Umbilical cord (tissue), 2 donors: ENCODE results near the gene RNF32. TPM values are rescaled to one million over a fixed set of nuclear protein-coding genes. Genes with fewer than 3 reads are reported as not detected.
A peak's percentile ranks its signal among the peaks of the same experiment; 100 is the strongest.
"Not testable (repeated sequence)": the region's sequence is repeated elsewhere in the genome, so short reads cannot be mapped to it uniquely, and the experiment has no call there.

Experiments
- DNase-seq: peaks from one replicate; pipeline ENCODE4 v3.0.0-alpha.2; 2015; ENCODE audit warnings: low spot score
- total RNA-seq: library from RNA; depleted of rRNA; stranded (reverse); fragments of >200 nt; gene quantifications from one replicate; pipeline ENCODE4 v1.2.3, GENCODE V29; 2014; ENCODE audit warnings: low replicate concordance; ENCODE audit not compliant: insufficient read depth

RNF32 gene
- total RNA-seq, 1 donor from 2014 or later = not detected

DNA sequence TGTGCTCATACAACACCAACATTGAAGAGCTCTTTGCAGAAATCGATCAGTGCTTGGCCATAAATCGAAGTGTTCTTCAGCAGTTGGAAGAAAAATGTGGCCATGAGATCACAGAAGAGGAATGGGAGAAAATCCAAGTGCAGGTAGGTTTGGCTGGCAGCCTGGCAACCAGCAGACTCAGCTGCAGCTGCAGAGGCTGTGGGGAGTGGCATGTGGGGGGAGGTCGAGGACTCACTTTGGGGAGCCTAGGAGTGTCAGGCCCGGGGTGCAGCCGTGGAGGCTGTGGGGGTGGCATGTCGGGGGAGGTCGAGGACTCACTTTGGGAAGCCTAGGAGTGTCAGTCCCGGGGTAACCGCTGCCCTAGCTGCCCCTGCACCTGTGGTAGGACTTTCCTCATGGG, 35.1 kb downstream of the RNF32 start:
- DNase-seq = no peak

DNA sequence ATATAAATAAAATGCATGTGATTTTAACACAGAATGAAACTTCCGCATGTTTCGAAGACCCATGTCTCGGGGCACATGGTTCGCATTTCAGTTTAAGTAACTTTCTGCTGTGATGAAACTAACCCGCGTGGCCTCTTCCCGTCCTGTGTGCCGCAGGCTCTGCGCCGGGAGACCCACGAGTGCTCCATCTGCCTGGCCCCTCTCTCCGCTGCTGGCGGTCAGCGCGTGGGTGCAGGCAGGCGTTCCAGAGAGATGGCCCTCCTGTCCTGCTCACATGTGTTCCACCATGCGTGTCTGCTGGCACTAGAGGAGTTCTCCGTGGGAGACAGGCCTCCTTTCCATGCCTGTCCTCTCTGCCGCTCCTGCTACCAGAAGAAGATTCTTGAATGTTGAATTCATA, 35.7 kb downstream of the RNF32 start:
- no peak for DNase-seq

DNA sequence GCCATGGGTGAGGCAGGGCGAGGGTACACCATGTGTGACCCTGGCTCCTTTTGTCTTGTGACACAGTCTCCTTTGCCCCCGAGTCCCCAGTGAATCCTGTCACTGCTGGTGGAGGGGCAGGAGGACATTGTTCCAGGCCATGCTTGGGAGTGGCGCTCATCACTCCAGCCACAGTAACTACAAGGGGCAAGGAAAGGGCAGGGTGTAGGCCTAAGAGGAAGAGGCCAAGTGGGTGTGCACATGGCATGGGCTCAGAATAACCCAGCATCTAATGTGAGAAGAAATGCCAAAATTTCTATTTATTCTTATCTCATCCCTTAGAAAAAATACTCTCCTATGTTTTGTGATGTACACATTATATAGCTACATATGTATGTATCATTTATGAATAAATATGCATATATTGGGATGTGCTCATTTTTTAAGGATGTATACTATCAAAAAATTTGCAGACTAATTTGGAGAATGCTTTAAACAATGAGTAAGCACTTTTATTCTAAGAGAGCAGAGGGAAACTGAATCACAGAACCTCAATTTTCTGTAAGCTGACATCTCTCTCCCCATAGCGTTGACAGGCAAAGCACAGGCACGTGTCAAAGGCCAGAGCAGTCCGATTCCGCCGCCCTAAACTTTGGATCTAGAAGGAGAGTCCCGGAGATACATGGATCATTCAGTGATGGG, 36.9 kb downstream of the RNF32 start:
- no peak for DNase-seq

DNA sequence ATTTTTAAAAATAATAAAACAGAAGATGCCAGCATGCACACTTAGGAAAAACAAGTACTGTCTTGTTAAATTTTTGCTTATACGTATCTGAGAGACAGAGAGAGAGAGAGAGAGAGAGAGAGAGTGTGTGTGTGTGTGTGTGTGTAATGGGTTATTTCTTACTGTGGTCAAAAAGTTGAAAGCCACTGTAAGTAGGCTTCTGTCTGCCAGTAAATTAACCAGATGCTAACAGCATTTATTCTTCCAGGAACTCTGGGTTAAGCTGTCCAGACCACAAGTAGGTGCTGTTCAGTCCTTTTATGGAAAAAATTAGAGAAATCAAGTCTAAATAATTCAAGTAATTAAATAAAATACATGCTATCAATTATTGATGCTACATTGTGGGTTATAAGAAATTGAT, 39.7 kb downstream of the RNF32 start:
- DNase-seq = peak; percentile 5

DNA sequence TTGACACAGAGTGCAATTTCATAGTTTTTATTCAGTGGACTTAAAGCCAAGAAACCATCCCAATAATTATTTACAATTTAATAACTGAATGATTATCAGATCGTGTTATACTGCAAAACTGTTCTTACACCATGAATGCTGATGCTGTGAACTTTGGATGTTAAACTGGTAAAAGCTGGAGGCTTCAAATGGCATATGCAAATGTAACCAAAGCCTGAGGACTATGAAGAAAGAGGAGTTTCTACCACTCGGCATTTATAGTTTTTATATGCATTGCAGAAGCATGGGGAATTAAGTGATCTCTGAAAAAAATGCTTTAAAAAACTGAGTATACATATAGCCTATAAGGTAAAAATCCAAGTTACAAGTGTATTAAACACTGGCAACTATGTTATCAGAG, 42.4 kb downstream of the RNF32 start:
- no peak for DNase-seq

DNA sequence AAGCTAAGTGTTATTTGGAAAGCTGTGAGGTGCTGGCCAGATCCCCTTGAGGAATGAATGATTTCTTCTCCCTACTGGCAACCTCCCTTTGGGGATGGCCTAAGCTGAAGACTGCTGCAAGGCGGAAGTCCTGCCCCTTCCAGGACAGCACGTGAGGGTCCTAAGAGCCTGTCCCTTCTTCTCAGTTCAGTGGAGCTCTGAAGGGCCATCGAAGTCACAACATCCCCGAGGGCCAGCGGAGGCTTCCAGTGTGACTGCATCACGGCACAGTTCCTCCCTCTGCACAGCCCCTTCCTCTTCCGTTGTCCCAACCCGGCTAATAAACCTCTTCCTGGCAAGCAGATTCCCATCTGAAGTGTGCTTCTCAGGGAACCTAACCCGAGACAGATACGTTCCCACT, 43.7 kb downstream of the RNF32 start:
- DNase-seq = no peak

DNA sequence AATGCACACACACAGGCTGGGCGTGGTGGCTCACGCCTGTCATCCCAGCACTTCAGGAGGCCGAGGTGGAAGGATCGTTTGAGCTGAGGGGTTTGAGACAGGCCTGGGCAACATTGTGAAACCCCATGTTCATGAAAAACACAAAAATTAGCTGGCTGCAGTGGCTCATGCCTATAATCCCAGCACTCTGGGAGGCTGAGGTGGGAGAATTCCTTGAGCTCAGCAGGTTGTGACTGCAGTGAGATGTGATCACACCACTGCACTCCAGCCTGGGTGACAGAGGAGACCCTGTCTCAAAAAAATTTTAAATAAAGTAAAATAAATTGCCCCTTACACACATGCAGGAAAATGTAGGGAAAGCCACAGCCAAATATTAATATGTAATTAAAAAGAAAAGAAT, 44.1 kb downstream of the RNF32 start:
- DNase-seq = no peak

DNA sequence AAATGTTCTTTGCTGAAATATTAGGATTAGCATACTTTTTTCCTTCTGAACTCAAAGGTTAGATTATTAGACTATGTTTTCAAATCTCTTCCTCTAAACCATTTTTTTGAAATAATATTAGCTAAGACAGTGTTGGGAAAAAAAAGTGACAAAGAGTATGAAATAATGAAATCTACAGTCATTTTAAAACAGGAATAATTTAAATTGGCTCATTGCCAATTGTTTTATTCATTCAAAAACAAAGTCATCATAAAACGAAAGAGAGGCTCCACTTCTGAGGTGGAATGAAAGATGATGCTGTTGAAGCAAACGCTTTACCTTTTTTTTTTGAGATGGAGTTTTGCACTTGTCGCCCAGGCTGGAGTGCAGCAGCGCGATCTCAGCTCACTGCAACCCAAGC, 51.2 kb downstream of the RNF32 start:
- DNase-seq = no peak

DNA sequence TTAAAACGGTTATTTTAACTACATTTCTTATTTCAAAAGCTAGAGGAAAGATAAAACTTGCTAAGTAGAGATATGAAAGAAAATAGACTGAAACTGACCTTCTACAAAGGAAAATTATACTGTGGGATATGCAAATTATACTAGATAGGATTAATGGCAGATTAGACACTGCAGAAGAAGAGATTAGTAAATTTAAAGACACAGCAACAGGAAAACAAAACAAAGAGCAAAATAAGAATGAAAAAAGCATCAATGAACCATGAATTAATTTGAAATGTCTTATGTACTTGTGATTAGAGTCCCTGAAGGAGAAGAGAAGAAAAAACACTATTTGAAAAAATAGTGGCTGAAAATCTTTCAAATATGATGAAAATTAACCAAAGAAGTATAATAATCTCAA, 52.3 kb downstream of the RNF32 start:
- no peak for DNase-seq

DNA sequence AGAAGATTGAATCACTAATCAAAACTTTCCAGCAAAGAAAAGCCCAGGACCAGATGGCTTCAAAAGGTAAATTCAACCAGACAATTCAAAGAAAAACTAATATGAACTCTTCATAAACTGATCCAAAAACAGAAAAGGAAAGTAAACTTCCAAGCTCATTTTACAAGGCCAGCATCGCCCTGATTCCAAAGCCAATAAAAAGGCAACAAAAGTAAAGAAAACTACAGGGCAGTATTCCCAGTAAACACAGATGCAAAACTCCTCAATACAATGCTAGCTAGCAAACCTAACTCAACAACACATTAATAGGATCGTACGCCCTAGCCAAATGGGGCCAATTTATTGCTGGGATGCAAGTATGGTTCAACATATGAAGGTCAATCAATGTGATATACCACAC, 53.1 kb downstream of the RNF32 start:
- no peak for DNase-seq

DNA sequence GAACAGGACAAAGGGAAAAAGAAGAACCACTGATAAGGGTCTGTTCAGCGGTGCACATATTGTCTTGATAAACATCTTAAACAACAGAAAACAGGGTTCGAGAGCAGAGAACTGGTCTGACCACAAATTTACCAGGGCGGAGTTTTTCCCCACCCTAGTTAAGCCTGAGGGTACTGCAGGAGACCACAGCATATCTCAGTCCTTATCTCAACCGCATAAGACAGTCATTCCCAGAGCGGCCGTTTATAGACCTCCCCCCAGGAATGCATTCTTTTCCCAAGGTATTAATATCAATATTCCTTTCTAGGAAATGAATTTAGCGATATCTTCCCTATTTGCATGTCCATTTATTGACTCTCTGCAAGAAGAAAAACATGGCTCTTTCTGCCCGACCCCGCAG, 56.7 kb downstream of the RNF32 start:
- not testable (repeated sequence) for DNase-seq

DNA sequence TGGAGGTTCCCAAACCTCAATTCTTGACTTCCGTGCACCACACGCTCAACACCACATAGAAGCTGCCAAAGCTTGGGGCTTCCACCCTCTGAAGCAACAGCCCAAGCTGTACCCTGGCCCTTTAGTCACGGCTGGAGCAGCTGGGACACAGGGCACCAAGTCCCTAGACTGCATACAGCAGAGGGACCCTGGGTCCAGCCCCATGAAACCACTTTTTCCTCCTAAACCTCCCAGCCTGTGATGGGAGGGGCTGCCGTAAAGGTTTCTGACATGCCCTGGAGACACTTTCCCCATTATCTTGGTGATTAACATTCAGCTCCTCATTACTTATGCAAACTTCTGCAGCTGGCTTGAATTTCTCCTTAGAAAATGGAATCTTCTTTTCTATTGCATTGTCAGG, 57.9 kb downstream of the RNF32 start:
- DNase-seq = not testable (repeated sequence)

DNA sequence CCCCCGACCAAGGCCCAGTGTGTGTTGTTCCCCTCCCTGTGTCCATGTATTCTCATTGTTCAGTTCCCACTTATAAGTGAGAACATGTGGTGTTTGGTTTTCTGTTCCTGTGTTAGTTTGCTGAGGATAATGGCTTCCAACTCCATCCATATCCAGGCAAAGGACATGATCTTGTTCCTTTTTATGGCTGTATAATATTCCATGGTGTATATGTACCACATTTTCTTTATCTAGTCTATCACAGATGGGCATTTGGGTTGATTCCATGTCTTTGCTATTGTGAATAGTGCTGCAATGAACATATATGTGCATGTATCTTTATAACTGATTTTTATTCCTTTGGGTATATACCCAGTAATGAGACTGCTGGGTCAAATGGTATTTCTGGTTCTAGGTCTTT, 61.2 kb downstream of the RNF32 start:
- DNase-seq = not testable (repeated sequence)

DNA sequence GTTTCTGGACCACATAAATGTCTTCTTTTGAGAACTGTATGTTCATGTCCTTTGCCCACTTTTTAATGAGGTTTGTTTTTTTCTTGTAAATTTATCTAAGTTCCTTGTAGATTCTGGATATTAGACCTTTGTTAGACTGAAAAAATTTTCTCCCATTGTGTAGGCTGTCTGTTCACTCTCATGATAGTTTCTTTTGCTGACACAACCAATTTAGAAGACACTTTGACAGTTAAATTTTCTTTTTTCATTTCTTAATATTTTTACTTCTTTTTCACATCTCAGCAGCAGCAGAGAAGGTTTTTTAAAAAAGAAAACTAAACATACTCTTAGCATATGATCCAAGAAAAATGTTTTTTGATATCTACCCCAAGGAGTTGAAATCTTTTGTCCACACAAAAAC, 61.8 kb downstream of the RNF32 start:
- DNase-seq = no peak

DNA sequence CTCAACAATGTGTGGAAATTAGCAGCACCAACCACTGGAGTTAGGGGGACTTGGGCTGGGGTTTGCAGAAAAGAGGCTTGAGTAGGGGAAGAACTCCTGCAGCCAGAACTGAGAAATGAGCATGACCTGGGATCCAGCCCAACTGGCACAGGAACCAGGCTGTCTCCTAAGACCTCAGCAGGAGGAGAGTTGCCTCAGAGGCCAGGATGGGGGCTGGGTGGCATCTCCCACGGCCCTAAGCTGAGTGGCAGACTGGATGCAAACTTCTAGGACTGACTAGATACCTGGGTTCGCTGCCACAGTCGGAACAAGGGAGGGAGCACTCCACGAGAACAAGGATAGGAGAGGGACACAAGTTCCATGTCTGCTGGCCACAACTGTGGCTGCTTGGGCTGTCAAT, 62.6 kb downstream of the RNF32 start:
- DNase-seq = no peak

DNA sequence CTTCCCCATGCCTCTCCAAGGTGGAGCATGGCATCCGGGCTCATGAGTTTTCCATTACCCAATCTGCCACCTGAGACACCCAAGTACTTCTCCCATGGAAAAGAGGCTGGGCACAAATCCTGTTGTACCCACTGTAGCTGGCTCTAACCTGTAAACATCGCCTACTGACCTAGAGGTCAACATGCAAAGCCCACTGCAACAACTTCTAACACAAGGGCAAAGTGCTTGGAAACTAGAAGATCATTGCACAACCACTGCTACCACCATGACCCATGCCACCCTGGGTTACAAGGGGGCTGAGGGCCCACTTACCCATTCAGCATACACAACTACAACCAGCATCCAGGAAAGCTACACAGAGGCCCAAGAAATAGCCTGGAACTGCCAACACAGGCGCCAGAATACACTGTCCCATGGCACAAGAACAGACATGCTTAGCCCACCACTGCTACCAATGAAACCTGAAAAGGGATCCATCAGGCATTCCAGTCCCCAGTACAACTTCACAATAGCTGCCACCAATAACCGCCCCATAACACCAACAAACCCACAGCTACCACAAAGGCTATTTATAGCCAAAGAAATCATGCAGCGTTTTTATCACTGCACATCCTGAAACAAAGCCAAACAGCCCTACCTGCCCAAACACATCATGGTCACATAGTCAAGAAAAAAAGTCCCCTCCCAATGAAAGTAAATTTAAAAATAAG, 63.4 kb downstream of the RNF32 start:
- no peak for DNase-seq

DNA sequence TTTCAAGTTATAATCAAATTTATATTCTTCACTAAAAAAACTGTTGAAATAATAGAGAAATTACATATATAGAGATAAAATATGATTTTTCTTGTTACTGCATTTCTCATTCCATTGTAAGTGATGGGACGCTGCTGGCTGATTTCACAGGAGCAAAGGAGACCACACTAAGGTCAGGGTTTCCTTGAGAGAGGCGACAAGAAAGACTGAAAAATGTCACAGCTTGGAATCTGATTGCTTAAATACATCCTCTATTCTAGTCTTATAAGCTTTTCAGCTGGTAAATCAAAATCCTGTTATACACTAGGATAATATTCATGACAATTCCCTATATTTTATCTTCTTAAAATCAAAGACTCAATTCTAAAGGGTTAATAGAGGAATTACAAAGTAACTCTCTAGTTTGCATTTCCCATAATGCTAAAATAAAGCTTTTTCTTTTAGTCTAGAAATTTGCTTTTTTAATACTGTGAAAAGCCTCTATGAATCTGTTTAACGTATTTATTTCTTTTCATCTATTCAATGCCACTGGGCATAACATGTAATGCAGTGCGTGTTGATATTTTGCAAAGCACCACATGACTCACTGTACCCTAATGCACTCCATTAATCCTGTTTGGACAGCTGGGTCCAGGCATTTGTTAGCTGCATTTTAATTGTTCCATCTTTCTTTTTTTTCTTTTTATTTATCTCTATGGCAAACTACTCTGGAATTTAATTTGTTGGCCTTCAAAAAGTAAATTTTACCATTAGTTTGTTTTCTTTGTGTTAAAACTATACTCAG, 81.7 kb downstream of the RNF32 start:
- no peak for DNase-seq

DNA sequence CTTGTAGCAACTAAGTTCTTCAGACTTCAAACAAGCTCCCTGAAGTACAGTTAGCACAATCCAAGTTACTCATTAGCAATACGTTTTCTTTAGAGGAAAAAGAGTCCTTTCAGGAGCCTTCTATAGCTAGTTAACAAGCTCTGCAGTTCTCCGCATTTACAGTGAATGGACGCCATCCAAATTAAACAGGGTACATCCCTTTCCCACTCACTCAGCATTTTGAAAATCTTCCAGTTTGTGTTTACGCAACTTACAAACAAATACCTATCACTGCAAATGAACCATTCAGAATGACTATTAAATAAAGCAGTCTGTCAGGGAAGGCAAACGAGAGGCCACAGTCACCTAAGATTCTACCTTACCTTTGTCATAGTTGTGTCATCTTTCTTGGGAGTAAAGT, 84.5 kb downstream of the RNF32 start:
- DNase-seq = no peak

DNA sequence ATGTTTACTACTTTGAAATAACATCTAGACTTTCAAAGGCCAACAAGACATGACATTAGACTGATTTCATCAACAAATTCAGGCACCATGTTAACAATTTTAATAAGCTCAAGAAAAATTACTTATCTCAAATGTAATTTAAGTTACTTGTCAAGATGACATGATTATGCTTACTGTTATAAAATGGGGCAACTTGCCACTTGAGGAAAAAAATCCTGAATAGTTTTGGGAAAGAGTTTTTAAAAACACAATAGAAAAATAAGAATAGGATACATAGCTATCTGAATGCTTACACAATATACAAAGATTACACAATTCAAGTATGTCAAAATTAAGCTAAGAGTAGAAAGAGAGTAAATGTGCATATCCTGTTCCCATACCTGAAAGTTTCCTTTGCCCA, 85.4 kb downstream of the RNF32 start:
- no peak for DNase-seq
